SK-N-SH (cell line): ENCODE measurements around the gene NR5A2. TPM values are rescaled to one million over a fixed set of nuclear protein-coding genes. Genes with fewer than 3 reads are reported as not detected.

Source experiments
- CTCF ChIA-PET: fragments of 300-600, 350-600 bp; formaldehyde crosslinking; extraction: SDS; loops from one replicate; lab custom pipeline; 2021; lab: Yijun Ruan, JAX
- POLR2A ChIA-PET: fragments of 350-600 bp; sonication (Branson Sonifier 250); formaldehyde crosslinking; extraction: SDS; loops from one replicate; lab custom pipeline; 2020; ENCODE audit warnings: antibody characterized with exemption, inconsistent platforms; lab: Yijun Ruan, JAX
- DNase-seq: peaks from one replicate; pipeline ENCODE4 v3.0.0; 2012
- H2AFZ ChIP-seq: fragments of 200-600 bp; sonication (generic); 2 replicates; pipeline ENCODE4 v1.8.1; 2016; ENCODE audit warnings: antibody characterized with exemption, mild to moderate bottlenecking, low read depth
- H3F3A ChIP-seq: fragments of 200-600 bp; sonication (generic); replicated peaks from 2 replicates; pipeline ENCODE3; 2016; ENCODE audit warnings: antibody characterized with exemption, mild to moderate bottlenecking; ENCODE audit not compliant: insufficient read depth
- H3K27ac ChIP-seq, 2 experiments: fragments of 200-500 bp in 1 of 2; fragments of 200-600 bp in 1 of 2; sonication (Bioruptor generic) in 1 of 2; sonication (generic), shearing (Covaris generic) in 1 of 2; 2 replicates each; pipeline versions ENCODE4 v1.5.1 to v1.6.1; 2014 to 2016; ENCODE audit warnings: low read depth in 2 of 2, inconsistent platforms in 1 of 2, low read length in 1 of 2, mild to moderate bottlenecking in 1 of 2, mixed read lengths in 1 of 2
- H3K27me3 ChIP-seq: fragments of 200-600 bp; sonication (generic), shearing (Covaris generic); 2 replicates; pipeline ENCODE4 v1.6.1; 2016; ENCODE audit warnings: mixed run types; ENCODE audit not compliant: insufficient read depth
- H3K36me3 ChIP-seq, 2 experiments: fragments of 200-500 bp in 1 of 2; fragments of 200-600 bp in 1 of 2; sonication (Bioruptor generic) in 1 of 2; sonication (generic) in 1 of 2; replicated peaks in 1 of 2; 2 replicates each; pipeline versions ENCODE3 to v1.5.1; 2014 to 2016; ENCODE audit warnings: low read length in 1 of 2, mild to moderate bottlenecking in 1 of 2; ENCODE audit not compliant: insufficient read depth in 2 of 2, control insufficient read depth in 1 of 2
- H3K4me1 ChIP-seq, 2 experiments: fragments of 200-500 bp in 1 of 2; fragments of 200-600 bp in 1 of 2; sonication (Bioruptor generic) in 1 of 2; sonication (generic), shearing (Covaris generic) in 1 of 2; 2 replicates each; pipeline versions ENCODE4 v1.5.1 to v1.6.1; 2014 to 2016; ENCODE audit warnings: low read depth in 1 of 2, low read length in 1 of 2, mixed run types in 1 of 2; ENCODE audit not compliant: insufficient read depth in 2 of 2, control insufficient read depth in 1 of 2
- H3K4me2 ChIP-seq: fragments of 200-600 bp; sonication (generic), shearing (Covaris generic); 2 replicates; pipeline ENCODE4 v1.6.1; 2017; ENCODE audit warnings: mixed run types
- H3K4me3 ChIP-seq, 2 experiments: fragments of 200-500 bp in 1 of 2; fragments of 200-600 bp in 1 of 2; sonication (Bioruptor generic) in 1 of 2; sonication (generic), shearing (Covaris generic) in 1 of 2; 2 replicates each; pipeline versions ENCODE4 v1.5.1 to v1.8.1; 2014 to 2016; ENCODE audit warnings: low read depth in 2 of 2, inconsistent platforms in 1 of 2, low read length in 1 of 2, mild to moderate bottlenecking in 1 of 2, mixed read lengths in 1 of 2, moderate library complexity in 1 of 2
- H3K79me2 ChIP-seq: fragments of 200-600 bp; sonication (generic); 2 replicates; pipeline ENCODE4 v1.8.1; 2017; ENCODE audit warnings: mild to moderate bottlenecking; ENCODE audit not compliant: insufficient read depth
- H3K9ac ChIP-seq: fragments of 200-600 bp; sonication (generic); 2 replicates; pipeline ENCODE4 v1.6.1; 2017; ENCODE audit warnings: mixed run types
- H3K9me2 ChIP-seq: fragments of 200-600 bp; sonication (generic); 2 replicates; pipeline ENCODE4 v1.6.1; 2017; ENCODE audit warnings: mixed run types
- H3K9me3 ChIP-seq: fragments of 200-600 bp; sonication (generic); 2 replicates; pipeline ENCODE4 v1.6.1; 2017; ENCODE audit warnings: mixed run types, mild to moderate bottlenecking, moderate library complexity
- H4K20me1 ChIP-seq: fragments of 200-600 bp; sonication (generic); 2 replicates; pipeline ENCODE4 v1.6.1; 2017; ENCODE audit warnings: mild to moderate bottlenecking, mixed run types; ENCODE audit not compliant: insufficient read depth
- CHD2 ChIP-seq: fragments of 150-350 bp; IDR thresholded peaks from 2 replicates; pipeline ENCODE4 v1.6.1; 2018; ENCODE audit warnings: low read length; ENCODE audit not compliant: partially characterized antibody
- EP300 ChIP-seq, 2 experiments: IDR thresholded peaks; 2 replicates each; pipeline versions ENCODE4 v1.4.0 to v1.6.1; 2012; ENCODE audit warnings: borderline replicate concordance in 1 of 2, low read depth in 1 of 2, low read length in 1 of 2
- FOXM1 ChIP-seq: IDR thresholded peaks from 2 replicates; pipeline ENCODE4 v1.4.0; 2012; ENCODE audit warnings: low read depth, mild to moderate bottlenecking
- GABPA ChIP-seq: IDR thresholded peaks from 2 replicates; pipeline ENCODE4 v1.4.0; 2012; ENCODE audit warnings: low read depth, mild to moderate bottlenecking
- JUND ChIP-seq: IDR thresholded peaks from 2 replicates; pipeline ENCODE4 v1.4.0; 2012
- MEF2A ChIP-seq: IDR thresholded peaks from 2 replicates; pipeline ENCODE4 v1.4.0; 2012; ENCODE audit warnings: low read depth, borderline replicate concordance
- NFIC ChIP-seq: IDR thresholded peaks from 2 replicates; pipeline ENCODE4 v1.4.0; 2012; ENCODE audit warnings: borderline replicate concordance
- RAD21 ChIP-seq: IDR thresholded peaks from 2 replicates; pipeline ENCODE4 v1.6.1; 2012; ENCODE audit warnings: mild to moderate bottlenecking, low read length
- RFX5 ChIP-seq: IDR thresholded peaks from 2 replicates; pipeline ENCODE4 v1.6.1; 2012; ENCODE audit warnings: mild to moderate bottlenecking, improper control_type of control experiment, low read length
- SIN3A ChIP-seq: IDR thresholded peaks from 2 replicates; pipeline ENCODE4 v1.6.1; 2012; ENCODE audit warnings: low read depth, mild to moderate bottlenecking, low read length, moderate library complexity, borderline replicate concordance
- YY1 ChIP-seq: IDR thresholded peaks from 2 replicates; pipeline ENCODE4 v1.4.0; 2012; ENCODE audit warnings: low read depth, mild to moderate bottlenecking
- WGBS: methylation state at CpG from one replicate; pipeline ENCODE4 v1.1.6; 2017; ENCODE audit warnings: low lambda C conversion rate; 5-methylcytosine and 5-hydroxymethylcytosine counted together
- polyA plus RNA-seq, 3 experiments: library from polyadenylated mRNA; depleted of rRNA; stranded (reverse); fragments of >200 nt; gene quantifications; 2 replicates each; pipeline ENCODE4 v1.2.3, GENCODE V29; 2012
- TF ChIP-seq, protein P1 (sequence below): fragments of 200-600 bp; sonication (generic); IDR thresholded peaks from 2 replicates; pipeline ENCODE4 v1.6.1; 2017; ENCODE audit warnings: antibody characterized with exemption, mild to moderate bottlenecking, moderate library complexity
- TF ChIP-seq, protein P2 (sequence below): IDR thresholded peaks from 2 replicates; pipeline ENCODE4 v1.4.0; 2012; ENCODE audit warnings: low read depth, borderline replicate concordance
- TF ChIP-seq, protein P3 (sequence below): fragments of 150-350 bp; IDR thresholded peaks from 2 replicates; pipeline ENCODE4 v1.6.1; 2017; ENCODE audit warnings: antibody characterized with exemption, low read length, low read depth, borderline replicate concordance
- TF ChIP-seq, protein P4 (sequence below): IDR thresholded peaks from 2 replicates; pipeline ENCODE4; 2012

Gene NR5A2
- polyA plus RNA-seq, 1 of the 3 experiments (the other 2 are of a cell fraction): not detected

DNA sequence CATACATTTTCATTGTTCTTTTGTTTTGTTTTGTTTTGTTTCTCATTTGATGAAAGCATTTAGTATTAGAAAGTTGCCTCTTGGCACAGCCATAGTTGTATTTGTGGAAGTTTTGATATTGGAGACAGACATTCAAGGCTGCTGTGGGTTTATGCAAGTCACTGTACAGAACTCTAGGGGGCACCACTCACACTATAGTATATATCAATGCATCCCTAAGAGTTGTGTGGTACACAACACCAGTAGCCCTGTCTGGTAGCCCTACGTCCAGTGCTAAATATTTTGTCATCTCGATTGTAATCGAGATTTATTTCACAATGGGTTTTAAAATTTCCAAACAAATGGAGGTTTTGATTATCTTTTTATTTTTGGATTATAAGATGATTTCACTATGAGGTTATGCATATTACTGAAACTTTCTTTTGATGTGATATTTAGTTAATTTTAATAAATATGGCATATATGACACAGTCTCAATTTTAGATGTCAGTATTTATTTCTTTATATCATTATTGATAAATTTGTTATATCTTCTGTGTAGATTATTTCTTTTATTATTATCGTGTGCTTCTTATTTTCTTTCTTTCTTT, 112.2 kb downstream of the NR5A2 start (continued):
- TF ChIP-seq, protein P1, sequence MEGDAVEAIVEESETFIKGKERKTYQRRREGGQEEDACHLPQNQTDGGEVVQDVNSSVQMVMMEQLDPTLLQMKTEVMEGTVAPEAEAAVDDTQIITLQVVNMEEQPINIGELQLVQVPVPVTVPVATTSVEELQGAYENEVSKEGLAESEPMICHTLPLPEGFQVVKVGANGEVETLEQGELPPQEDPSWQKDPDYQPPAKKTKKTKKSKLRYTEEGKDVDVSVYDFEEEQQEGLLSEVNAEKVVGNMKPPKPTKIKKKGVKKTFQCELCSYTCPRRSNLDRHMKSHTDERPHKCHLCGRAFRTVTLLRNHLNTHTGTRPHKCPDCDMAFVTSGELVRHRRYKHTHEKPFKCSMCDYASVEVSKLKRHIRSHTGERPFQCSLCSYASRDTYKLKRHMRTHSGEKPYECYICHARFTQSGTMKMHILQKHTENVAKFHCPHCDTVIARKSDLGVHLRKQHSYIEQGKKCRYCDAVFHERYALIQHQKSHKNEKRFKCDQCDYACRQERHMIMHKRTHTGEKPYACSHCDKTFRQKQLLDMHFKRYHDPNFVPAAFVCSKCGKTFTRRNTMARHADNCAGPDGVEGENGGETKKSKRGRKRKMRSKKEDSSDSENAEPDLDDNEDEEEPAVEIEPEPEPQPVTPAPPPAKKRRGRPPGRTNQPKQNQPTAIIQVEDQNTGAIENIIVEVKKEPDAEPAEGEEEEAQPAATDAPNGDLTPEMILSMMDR: peak; percentile 83
- TF ChIP-seq, protein P2, sequence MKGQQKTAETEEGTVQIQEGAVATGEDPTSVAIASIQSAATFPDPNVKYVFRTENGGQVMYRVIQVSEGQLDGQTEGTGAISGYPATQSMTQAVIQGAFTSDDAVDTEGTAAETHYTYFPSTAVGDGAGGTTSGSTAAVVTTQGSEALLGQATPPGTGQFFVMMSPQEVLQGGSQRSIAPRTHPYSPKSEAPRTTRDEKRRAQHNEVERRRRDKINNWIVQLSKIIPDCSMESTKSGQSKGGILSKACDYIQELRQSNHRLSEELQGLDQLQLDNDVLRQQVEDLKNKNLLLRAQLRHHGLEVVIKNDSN: no peak
- no peak for TF ChIP-seq EP300 (IDR thresholded peaks at IDR 0.05; ENCODE audit: borderline replicate concordance in 1 of 2, low read depth in 1 of 2, low read length in 1 of 2)

DNA sequence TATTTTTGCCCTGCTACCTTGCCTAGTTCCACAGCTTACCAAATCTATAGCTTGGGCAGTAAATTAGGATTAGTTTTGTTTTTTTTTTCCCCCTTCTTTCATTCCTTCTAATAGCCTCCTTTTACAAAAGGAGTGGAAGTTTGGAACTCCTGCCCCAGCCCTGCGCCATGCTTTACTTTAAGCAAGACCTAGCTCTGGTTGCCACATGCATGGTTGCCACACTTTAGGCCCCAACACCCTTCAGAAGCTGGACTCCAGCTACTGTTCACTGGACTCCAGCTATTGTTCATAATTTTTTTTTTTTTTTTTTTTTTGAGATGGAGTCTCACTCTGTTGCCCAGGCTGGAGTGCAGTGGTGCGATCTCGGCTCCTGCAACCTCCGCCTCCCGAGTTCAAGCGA, 115.8 kb downstream of the NR5A2 start:
- H3K27me3 ChIP-seq: no peaks in the 10 kb centered on the region; the same call in 1 of the 2 replicates
- no peak overlapping the region for H3K27ac ChIP-seq
- H3K9ac ChIP-seq: no peak overlapping the region
- H3K79me2 ChIP-seq: no peaks in the 10 kb centered on the region
- no peak for DNase-seq
- no peak overlapping the region for H2AFZ ChIP-seq
- H3K36me3 ChIP-seq: no peaks in the 10 kb centered on the region
- CTCF ChIA-PET: no interaction called here
- H3K9me2 ChIP-seq: no peaks in the 10 kb centered on the region
- H3K4me1 ChIP-seq: no peaks in the 10 kb centered on the region
- H4K20me1 ChIP-seq: no peaks in the 10 kb centered on the region
- POLR2A ChIA-PET: no interaction called here
- no peak overlapping the region for H3K4me2 ChIP-seq
- no peaks in the 10 kb centered on the region for H3F3A ChIP-seq
- H3K9me3 ChIP-seq: no peaks in the 10 kb centered on the region
- TF ChIP-seq JUND: no peak
- no peak for TF ChIP-seq RAD21
- TF ChIP-seq FOXM1: no peak
- TF ChIP-seq CHD2: no peak
- no peak for TF ChIP-seq MEF2A
- no peak for TF ChIP-seq YY1
- TF ChIP-seq, protein P3, sequence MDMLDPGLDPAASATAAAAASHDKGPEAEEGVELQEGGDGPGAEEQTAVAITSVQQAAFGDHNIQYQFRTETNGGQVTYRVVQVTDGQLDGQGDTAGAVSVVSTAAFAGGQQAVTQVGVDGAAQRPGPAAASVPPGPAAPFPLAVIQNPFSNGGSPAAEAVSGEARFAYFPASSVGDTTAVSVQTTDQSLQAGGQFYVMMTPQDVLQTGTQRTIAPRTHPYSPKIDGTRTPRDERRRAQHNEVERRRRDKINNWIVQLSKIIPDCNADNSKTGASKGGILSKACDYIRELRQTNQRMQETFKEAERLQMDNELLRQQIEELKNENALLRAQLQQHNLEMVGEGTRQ: no peak
- TF ChIP-seq, protein P4, sequence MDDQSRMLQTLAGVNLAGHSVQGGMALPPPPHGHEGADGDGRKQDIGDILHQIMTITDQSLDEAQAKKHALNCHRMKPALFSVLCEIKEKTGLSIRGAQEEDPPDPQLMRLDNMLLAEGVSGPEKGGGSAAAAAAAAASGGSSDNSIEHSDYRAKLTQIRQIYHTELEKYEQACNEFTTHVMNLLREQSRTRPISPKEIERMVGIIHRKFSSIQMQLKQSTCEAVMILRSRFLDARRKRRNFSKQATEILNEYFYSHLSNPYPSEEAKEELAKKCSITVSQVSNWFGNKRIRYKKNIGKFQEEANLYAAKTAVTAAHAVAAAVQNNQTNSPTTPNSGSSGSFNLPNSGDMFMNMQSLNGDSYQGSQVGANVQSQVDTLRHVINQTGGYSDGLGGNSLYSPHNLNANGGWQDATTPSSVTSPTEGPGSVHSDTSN: no peak
- TF ChIP-seq NFIC: no peak
- TF ChIP-seq SIN3A: no peak
- TF ChIP-seq RFX5: no peak
- no peak for TF ChIP-seq GABPA
- no peak overlapping the region for H3K4me3 ChIP-seq
- WGBS: 90% methylated on average over 6 of the region's 6 CpGs
